ENCODE measurements around the gene MEGF11. TPM values are rescaled to one million over a fixed set of nuclear protein-coding genes. Genes with fewer than 3 reads are reported as not detected.

Gene MEGF11
- total and polyA plus RNA-seq, 2 donors: 0.11 to 0.13 TPM

DNA sequence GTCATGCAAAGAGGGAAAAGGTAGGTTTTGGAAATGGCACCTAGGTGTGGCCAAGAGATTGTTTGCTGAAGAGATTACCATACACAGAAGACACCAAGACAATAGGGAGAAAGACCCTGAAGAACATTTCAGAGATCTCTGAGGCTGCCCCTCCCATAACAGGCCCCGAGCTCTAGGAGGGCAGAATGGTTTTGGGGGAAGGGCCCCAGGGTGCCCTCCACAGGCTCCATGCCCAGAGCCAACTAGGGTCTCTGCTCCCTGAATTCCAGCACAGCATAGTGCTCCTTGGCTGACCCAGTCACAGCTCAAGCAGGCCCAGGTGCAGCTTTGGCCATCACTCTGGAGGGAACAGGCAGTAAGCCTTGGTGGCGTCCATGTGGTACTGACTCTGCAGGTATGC lies 220.4 kb downstream of the MEGF11 start:
- 91% methylated on average over 2 of the region's 2 CpGs for WGBS
- Histone ChIP-seq H3K4me1 (ENCODE audit: insufficient read depth) (no peaks in the 10 kb centered on the region), H3K27ac (ENCODE audit: low read depth) (no peak overlapping the region), H3K36me3 (ENCODE audit: insufficient read depth) (no peaks in the 10 kb centered on the region), H3K4me3 (ENCODE audit: low read depth, low read length) (no peak overlapping the region)
- no peak for DNase-seq (ENCODE audit: extremely low spot score)

DNA sequence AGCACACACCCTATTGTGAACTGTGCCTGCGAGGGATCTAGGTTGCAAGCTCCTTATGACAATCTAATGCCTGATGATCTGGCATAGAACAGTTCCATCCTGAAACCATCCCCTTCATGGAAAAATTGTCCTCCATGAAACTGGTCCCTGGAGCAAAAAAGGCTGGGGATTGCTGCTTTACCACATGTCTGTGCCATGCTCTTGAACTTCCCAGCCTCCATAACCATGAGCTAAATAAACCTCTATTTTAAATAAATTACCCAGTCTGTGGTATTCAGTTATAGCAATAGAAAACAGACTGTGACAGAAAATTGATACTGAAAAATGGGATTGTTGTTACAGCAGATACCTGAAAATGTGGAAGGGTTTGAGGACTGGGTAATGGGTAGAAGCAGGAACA lies 221.5 kb downstream of the MEGF11 start:
- Histone ChIP-seq H3K27ac (ENCODE audit: low read depth) (no peak overlapping the region), H3K4me3 (ENCODE audit: low read depth, low read length) (no peak overlapping the region), H3K4me1 (ENCODE audit: insufficient read depth) (no peaks in the 10 kb centered on the region), H3K36me3 (ENCODE audit: insufficient read depth) (no peaks in the 10 kb centered on the region)
- 88% methylated on average over 1 of the region's 1 CpG for WGBS
- no peak for DNase-seq (ENCODE audit: extremely low spot score)

DNA sequence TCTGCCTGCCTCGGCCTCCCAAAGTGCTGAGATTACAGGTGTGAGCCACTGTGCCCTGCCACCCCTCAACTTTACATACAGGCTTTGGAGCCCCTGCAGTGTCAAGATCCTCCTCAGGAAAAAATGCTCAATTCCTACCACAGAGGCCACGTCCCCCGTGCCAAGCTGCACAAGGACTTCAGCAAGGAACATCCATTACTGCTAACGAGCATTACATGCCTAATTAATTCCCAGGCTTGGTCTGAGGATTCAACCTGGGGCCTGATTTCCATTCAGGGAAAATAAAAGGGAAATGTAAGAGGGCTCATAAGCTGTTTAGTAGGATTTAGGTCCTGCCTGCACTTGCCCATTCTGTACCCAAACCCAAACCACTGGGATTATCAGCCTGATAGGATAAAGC lies 222.9 kb downstream of the MEGF11 start:
- 80% methylated on average over 4 of the region's 4 CpGs for WGBS
- Histone ChIP-seq H3K4me3 (ENCODE audit: low read depth, low read length) (no peak overlapping the region), H3K4me1 (ENCODE audit: insufficient read depth) (no peaks in the 10 kb centered on the region), H3K27ac (ENCODE audit: low read depth) (no peak overlapping the region), H3K36me3 (ENCODE audit: insufficient read depth) (no peaks in the 10 kb centered on the region)
- DNase-seq (ENCODE audit: extremely low spot score): no peak

DNA sequence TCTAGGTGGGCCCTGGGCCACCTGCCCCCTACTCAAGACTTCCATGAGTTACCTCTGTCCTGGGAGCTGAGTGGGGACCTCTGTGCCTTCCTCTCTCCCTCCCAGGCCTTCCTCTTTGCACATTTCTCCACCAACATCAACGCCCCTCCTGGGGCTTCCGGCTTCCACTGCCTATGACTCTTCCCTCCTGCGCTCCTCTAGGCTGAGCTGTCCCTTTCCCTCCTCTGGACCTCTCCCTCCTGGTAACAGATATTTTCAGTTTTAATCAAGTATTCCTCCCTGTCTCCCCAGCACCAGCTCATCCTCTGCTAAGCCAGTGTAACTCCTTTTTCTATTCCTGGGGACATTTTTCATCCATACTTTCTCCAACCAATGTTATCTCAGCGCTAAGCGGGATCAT lies 223.9 kb downstream of the MEGF11 start:
- Histone ChIP-seq H3K4me3 (ENCODE audit: low read depth, low read length) (no peak overlapping the region), H3K4me1 (ENCODE audit: insufficient read depth) (no peaks in the 10 kb centered on the region), H3K27ac (ENCODE audit: low read depth) (no peak overlapping the region), H3K36me3 (ENCODE audit: insufficient read depth) (no peaks in the 10 kb centered on the region)
- DNase-seq (ENCODE audit: extremely low spot score): no peak
- 88% methylated on average over 5 of the region's 5 CpGs for WGBS

DNA sequence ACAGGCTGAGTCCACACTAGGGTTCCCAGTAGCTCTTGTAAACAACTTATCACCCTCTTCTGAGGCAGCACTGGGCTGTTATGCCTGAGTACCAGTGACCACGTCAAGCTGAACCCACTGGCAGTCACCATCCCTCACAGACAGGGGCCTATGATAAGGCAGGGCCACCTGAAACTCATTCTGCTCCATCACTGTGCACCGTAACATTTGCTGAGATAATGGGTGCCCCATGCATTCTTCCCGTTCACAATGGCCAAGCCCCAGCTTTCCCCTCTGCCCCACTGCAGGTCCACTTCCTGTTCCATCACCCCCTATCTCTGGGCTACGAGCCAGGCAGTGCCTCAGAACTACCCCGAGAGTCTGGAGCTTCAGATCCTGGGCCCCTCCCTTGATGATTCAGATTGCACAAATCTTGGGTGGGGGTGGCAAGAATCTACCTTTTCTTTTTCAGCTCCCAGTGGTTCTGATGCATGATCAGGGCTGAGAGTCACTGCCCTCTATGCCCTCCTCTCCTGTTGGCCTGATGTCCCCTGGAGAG lies 226.2 kb downstream of the MEGF11 start:
- no peak overlapping the region for H3K27ac ChIP-seq (ENCODE audit: low read depth)
- no peaks in the 10 kb centered on the region for H3K36me3 ChIP-seq (ENCODE audit: insufficient read depth)
- H3K4me3 ChIP-seq (ENCODE audit: low read depth, low read length): no peak overlapping the region
- DNase-seq (ENCODE audit: extremely low spot score): no peak
- 39% methylated on average over 5 of the region's 5 CpGs for WGBS
- H3K4me1 ChIP-seq (ENCODE audit: insufficient read depth): no peaks in the 10 kb centered on the region

DNA sequence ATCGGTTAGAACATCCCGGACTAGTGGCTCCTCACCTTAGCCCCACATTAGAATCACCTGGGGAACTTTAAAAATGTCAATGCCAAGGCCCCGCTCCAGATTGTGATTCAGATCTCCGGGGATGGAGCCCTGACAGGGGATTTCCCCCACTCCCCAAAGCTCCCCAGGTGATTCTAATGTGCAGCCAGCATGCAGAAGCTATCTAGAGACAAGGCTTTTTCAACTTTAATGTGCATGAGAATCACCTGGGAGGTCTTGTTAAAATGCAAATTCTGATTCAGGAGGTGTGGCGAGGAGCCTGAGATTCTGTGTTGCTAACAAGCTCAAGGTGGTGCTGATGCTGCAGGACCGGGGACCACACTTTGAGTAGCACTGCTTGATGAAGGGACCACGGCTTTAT lies 227.6 kb downstream of the MEGF11 start:
- no peaks in the 10 kb centered on the region for H3K36me3 ChIP-seq (ENCODE audit: insufficient read depth)
- H3K4me3 ChIP-seq (ENCODE audit: low read depth, low read length): no peak overlapping the region
- no peak for DNase-seq (ENCODE audit: extremely low spot score)
- H3K4me1 ChIP-seq (ENCODE audit: insufficient read depth): no peaks in the 10 kb centered on the region
- WGBS: 62% methylated on average over 7 of the region's 7 CpGs
- H3K27ac ChIP-seq (ENCODE audit: low read depth): no peak overlapping the region

DNA sequence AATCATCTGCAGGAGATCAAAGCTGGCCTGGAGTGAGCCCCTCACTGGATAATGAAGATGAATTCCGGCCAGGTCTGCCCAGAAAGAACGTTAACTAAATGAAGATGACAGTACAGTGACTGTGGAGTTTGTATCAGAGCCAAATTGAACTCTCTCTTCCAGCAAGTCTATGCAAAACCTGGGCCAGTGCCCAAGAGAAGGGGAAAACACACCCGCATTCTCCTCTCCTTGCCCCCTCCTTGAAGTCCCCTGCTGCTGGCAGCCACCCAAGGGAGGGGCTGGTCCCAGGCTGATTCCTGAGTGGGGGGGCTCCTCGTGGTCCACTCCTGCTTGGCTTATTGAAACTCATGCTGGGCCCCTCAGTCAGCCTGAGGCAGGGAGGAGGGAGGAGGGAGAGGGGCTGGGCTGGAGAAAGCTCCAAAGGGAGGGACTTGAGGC lies 228.5 kb downstream of the MEGF11 start:
- WGBS: under 1% methylated on average over 4 of the region's 4 CpGs
- Histone ChIP-seq H3K4me3 (ENCODE audit: low read depth, low read length) (no peak overlapping the region), H3K4me1 (ENCODE audit: insufficient read depth) (no peaks in the 10 kb centered on the region), H3K27ac (ENCODE audit: low read depth) (no peak overlapping the region), H3K36me3 (ENCODE audit: insufficient read depth) (no peaks in the 10 kb centered on the region)
- peak; percentile 58 for DNase-seq (ENCODE audit: extremely low spot score)

DNA sequence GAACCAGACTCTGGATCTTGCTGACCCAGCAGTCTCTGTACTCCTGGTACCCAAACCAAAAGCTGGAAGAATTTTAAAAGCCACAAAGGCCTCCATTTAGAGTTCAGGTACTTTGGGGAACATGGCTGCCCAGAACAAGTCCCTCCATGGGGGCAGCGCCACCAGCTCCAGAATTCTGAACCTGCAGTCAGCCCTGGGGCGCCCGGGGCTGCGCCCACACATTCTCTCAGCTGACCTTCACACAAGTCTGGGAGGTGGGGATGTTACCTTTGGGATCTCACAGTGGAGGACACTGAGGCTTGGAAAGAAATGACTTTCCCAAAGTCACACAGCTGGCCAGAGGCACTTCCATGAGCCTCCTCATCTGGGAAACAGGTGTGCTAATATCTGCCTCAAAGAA lies 229.4 kb downstream of the MEGF11 start:
- H3K4me1 ChIP-seq (ENCODE audit: insufficient read depth): no peaks in the 10 kb centered on the region

DNA sequence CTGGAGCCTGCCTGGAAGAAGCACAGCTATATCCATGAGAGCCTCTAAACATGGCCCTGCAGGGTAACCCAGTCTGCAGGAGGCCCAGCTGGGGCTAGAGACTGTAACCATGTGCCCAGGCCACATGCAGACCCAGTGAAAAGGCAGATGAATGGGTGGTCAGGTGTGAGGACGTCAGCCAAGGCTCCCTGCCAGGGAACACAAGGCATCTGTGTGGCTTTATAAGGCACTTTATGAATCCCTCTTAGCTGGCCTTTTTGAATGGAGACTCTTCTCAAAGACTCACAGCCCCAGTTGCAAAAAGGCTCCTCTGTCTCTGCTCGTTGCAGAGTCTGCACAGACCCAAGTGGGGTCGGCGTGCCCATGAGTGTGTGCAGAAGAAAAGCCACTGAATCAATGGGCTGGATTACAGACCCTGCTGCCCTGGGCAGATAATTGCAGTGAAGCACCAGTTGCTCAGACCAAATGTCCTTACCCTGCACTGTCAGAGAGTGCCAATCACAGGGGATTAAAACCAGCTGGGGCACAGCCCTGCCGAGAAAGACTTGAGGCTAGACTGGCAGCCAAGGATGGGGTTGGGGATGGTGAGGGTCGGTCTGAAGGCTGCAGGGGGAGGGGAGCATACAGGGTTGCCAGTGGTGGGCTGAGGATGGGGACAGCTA lies 230.1 kb downstream of the MEGF11 start:
- 44% methylated on average over 6 of the region's 6 CpGs for WGBS
- DNase-seq (ENCODE audit: extremely low spot score): no peak
- H3K4me1 ChIP-seq (ENCODE audit: insufficient read depth): no peaks in the 10 kb centered on the region
- no peak overlapping the region for H3K27ac ChIP-seq (ENCODE audit: low read depth)
- no peaks in the 10 kb centered on the region for H3K36me3 ChIP-seq (ENCODE audit: insufficient read depth)
- H3K4me3 ChIP-seq (ENCODE audit: low read depth, low read length): no peak overlapping the region

More for the DNA sequence above, 229.4 kb downstream of the MEGF11 start:
- no peaks in the 10 kb centered on the region for H3K36me3 ChIP-seq (ENCODE audit: insufficient read depth)
- H3K27ac ChIP-seq (ENCODE audit: low read depth): no peak overlapping the region
- DNase-seq (ENCODE audit: extremely low spot score): no peak
- no peak overlapping the region for H3K4me3 ChIP-seq (ENCODE audit: low read depth, low read length)
- WGBS: 97% methylated on average over 4 of the region's 4 CpGs

DNA sequence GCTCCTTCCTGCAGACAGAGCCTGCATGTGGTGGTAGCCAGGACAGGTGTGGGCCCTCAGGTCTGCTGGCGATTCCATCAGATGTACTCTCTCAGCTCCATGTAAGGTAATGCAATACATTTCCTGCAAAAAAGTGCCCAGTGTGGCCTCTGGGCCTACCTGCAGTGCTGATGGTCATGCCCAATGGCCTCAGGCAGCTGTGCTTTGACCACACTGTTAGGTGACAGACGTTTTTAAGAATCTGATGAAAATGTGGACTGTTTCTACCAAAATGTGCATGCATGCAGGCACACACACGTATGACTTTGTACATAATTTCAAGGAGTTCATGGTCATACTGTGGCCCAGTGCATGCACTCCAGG lies 231.4 kb downstream of the MEGF11 start:
- no peaks in the 10 kb centered on the region for H3K36me3 ChIP-seq (ENCODE audit: insufficient read depth)
- 67% methylated on average over 3 of the region's 3 CpGs for WGBS
- DNase-seq (ENCODE audit: extremely low spot score): no peak
- H3K27ac ChIP-seq (ENCODE audit: low read depth): no peak overlapping the region
- H3K4me1 ChIP-seq (ENCODE audit: insufficient read depth): no peaks in the 10 kb centered on the region
- no peak overlapping the region for H3K4me3 ChIP-seq (ENCODE audit: low read depth, low read length)

DNA sequence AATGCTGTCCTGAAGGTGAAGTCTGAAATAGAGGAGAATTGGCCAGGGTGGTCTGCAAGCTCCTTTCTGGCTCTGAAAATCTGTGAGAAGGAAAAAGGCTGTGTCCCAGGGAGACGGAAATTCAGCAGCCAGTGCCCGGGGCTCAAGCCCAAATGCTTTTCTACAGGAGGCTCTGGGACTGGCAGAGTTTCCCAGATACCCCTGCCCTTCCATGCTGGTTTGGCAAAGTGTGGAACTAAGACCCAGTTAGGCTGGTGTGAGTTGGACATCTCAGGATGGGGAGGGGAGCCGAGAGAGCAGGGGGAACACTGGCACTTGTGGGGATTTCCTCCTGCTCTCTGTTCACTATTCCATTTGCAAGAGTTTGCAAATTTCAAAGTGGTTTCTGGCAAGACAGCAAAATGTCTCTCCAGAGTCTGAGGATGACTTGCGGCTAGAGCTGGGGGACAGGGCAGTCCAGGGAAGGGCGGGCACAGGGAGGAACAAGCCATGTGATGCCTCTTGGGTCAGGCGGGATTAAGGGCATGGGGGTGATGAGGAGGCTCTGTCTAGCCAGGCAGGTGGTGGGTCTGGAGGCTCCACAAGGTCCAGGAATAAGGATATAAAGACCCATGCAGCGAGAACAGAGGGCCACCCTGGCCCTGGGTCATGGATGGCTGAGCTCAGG lies 231.9 kb downstream of the MEGF11 start:
- no peak for DNase-seq (ENCODE audit: extremely low spot score)
- no peak overlapping the region for H3K27ac ChIP-seq (ENCODE audit: low read depth)
- 85% methylated on average over 7 of the region's 7 CpGs for WGBS
- no peaks in the 10 kb centered on the region for H3K4me1 ChIP-seq (ENCODE audit: insufficient read depth)
- no peaks in the 10 kb centered on the region for H3K36me3 ChIP-seq (ENCODE audit: insufficient read depth)
- H3K4me3 ChIP-seq (ENCODE audit: low read depth, low read length): no peak overlapping the region

DNA sequence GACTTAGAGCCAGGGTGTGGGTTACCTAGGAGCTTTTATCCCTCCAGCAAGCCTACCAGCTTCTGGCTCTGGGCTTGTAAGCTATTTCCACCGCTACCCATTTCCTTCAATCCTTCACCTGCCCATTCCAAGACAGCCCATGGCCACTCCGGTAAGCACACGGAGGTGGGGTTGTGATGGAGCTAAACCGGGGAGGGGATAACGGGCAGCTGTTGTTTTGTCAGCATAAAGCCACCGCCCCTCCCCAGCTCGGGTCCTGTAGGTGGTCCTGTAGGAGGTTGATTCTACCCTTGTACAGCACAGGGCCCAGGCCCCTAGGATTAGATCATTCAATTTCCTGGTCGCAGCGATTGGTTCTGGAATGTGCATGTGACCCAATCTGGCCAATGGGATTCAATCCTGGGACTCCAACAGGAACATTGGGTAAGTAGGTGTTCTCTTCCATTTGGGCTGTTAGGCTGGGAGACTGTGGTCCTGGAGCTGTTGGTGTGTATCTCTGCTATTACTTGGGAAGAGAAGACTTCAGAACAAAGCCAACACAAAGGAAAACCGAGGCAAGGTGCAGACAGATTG lies 233.6 kb downstream of the MEGF11 start:
- Histone ChIP-seq H3K27ac (ENCODE audit: low read depth) (no peak overlapping the region), H3K4me1 (ENCODE audit: insufficient read depth) (no peaks in the 10 kb centered on the region), H3K4me3 (ENCODE audit: low read depth, low read length) (no peak overlapping the region), H3K36me3 (ENCODE audit: insufficient read depth) (no peaks in the 10 kb centered on the region)
- 84% methylated on average over 10 of the region's 10 CpGs for WGBS
- no peak for DNase-seq (ENCODE audit: extremely low spot score)

DNA sequence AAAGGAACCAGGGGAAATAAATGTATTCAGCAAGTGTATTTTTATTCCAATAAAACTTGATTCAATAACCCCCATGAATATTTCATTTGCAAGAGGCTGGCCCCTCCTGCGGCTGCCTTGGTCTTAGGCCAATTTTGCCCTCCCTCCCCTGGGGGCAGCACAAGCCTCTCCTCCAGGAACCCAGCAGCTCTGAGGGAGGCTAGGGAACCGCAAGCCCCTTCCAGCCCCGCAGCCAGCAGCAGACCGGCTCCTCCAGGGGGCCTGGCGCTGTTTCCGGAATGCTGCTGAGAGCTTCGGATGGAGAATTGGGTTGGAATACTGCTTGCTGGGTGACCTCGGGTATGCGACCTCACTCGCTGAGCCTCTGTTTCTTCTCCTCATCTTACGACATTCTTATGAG lies 234.2 kb downstream of the MEGF11 start:
- WGBS: 55% methylated on average over 11 of the region's 11 CpGs
- Histone ChIP-seq H3K36me3 (ENCODE audit: insufficient read depth) (no peaks in the 10 kb centered on the region), H3K27ac (ENCODE audit: low read depth) (no peak overlapping the region), H3K4me1 (ENCODE audit: insufficient read depth) (no peaks in the 10 kb centered on the region), H3K4me3 (ENCODE audit: low read depth, low read length) (no peak overlapping the region)
- no peak for DNase-seq (ENCODE audit: extremely low spot score)

DNA sequence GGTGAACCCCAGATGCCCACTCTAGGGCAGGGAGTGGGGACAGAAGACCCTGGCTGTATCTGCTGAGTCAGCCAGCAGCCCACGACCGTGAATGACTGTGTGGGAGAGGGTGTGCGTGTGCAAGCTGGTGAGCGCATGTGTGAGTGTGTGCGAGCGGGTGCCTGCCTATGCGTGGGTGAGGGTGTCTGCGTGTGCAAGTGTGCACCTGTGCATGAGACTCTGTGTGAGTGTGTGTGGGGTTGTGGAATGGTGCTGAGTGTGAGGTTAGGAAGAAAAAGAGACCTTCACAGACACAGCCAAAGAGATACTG lies 235.1 kb downstream of the MEGF11 start:
- DNase-seq (ENCODE audit: extremely low spot score): no peak
- no peaks in the 10 kb centered on the region for H3K36me3 ChIP-seq (ENCODE audit: insufficient read depth)
- no peak overlapping the region for H3K4me3 ChIP-seq (ENCODE audit: low read depth, low read length)
- 84% methylated on average over 8 of the region's 8 CpGs for WGBS
- H3K27ac ChIP-seq (ENCODE audit: low read depth): no peak overlapping the region
- H3K4me1 ChIP-seq (ENCODE audit: insufficient read depth): no peaks in the 10 kb centered on the region
